Activated B cell treated with CpG ODN at 0.5 μM for 24 hours (primary cell): ENCODE results near the gene NOS1AP. TPM values are rescaled to one million over a fixed set of nuclear protein-coding genes. Genes with fewer than 3 reads are reported as not detected.

Experiments used
- ATAC-seq: fragments of 200-7000 bp; cut with Tn5 transposase; one replicate; pipeline ENCODE4 v1.10.0; 2021; ENCODE audit warnings: low read depth, mild to moderate bottlenecking, moderate library complexity
- CTCF ChIA-PET: fragments of 350-600 bp; sonication (Branson Sonifier 250); formaldehyde crosslinking; loops from one replicate; lab custom pipeline; 2021; ENCODE audit warnings: antibody characterized with exemption; lab: Charles Lee
- POLR2A ChIA-PET: fragments of 350-600 bp; sonication (Branson Sonifier 250); formaldehyde crosslinking; loops from one replicate; lab custom pipeline; 2021; ENCODE audit warnings: antibody characterized with exemption; lab: Charles Lee
- DNase-seq: peaks from one replicate; pipeline ENCODE4 v3.0.0; 2022
- H3K27ac Mint-ChIP-seq: one replicate; pipeline ENCODE4 v1.8.0; 2020; ENCODE audit warnings: mixed read lengths
- H3K27me3 Mint-ChIP-seq: one replicate; pipeline ENCODE4 v1.8.0; 2021; ENCODE audit warnings: mixed read lengths
- H3K36me3 Mint-ChIP-seq: one replicate; pipeline ENCODE4 v1.8.0; 2021; ENCODE audit warnings: low read depth, mixed read lengths
- H3K4me1 Mint-ChIP-seq: one replicate; pipeline ENCODE4 v1.8.0; 2021; ENCODE audit warnings: mixed read lengths
- H3K4me3 Mint-ChIP-seq: one replicate; pipeline ENCODE4 v1.8.0; 2020; ENCODE audit warnings: mild to moderate bottlenecking, mixed read lengths
- H3K9me3 Mint-ChIP-seq: one replicate; pipeline ENCODE4 v1.8.0; 2020; ENCODE audit warnings: mixed read lengths
- CTCF ChIP-seq: fragments of 200-600 bp; IDR thresholded peaks from one replicate; pipeline ENCODE4 v1.8.0; 2022; ENCODE audit warnings: antibody characterized with exemption, mild to moderate bottlenecking
- intact Hi-C: fragments of 100-400 bp; cut with micrococcal nuclease; formaldehyde crosslinking; loops from one replicate; pipeline ENCODE4 v1.15.1; 2024
- total RNA-seq: library from RNA; stranded (reverse); gene quantifications from 2 replicates; pipeline ENCODE4 v1.2.3, GENCODE V29; 2022

The NOS1AP gene
- total RNA-seq, 1 donor from 2014 or later: not detected

GRCh38 chr1:162193815-162194214 lies 124.3 kb downstream of the NOS1AP start:
- Mint-ChIP-seq H3K4me3 (no peak overlapping the region), H3K4me1 (no peaks in the 10 kb centered on the region), H3K27ac (no peak overlapping the region), H3K27me3 (peaks cover 18% of the 10 kb centered on the region), H3K36me3 (no peaks in the 10 kb centered on the region), H3K9me3 (no peaks in the 10 kb centered on the region)
- DNase-seq: no peak
- POLR2A ChIA-PET: no interaction called here
- intact Hi-C loops: no loop called here
- no peak for ATAC-seq
- CTCF ChIA-PET: no interaction called here
- no peak for TF ChIP-seq CTCF

- Mint-ChIP-seq H3K4me1 (no peaks in the 10 kb centered on the region), H3K27me3 (peaks cover 16% of the 10 kb centered on the region), H3K27ac (no peak overlapping the region), H3K36me3 (no peaks in the 10 kb centered on the region), H3K4me3 (no peak overlapping the region), H3K9me3 (no peaks in the 10 kb centered on the region)
- ATAC-seq (no peak), DNase-seq (no peak)
- no peak for TF ChIP-seq CTCF
- intact Hi-C loops: no loop called here
- POLR2A ChIA-PET: no interaction called here
- CTCF ChIA-PET: no interaction called here
Observed at GRCh38 chr1:162195567-162195966, 126.1 kb downstream of the NOS1AP start.

GRCh38 chr1:162196387-162196786 lies 126.9 kb downstream of the NOS1AP start:
- H3K9me3 Mint-ChIP-seq: no peaks in the 10 kb centered on the region
- intact Hi-C loops: no loop called here
- no peak overlapping the region for H3K4me3 Mint-ChIP-seq
- H3K36me3 Mint-ChIP-seq: no peaks in the 10 kb centered on the region
- no peak for TF ChIP-seq CTCF
- H3K27me3 Mint-ChIP-seq: peaks cover 14% of the 10 kb centered on the region
- no peak overlapping the region for H3K27ac Mint-ChIP-seq
- CTCF ChIA-PET: no interaction called here
- no peak for ATAC-seq
- DNase-seq: no peak
- no peaks in the 10 kb centered on the region for H3K4me1 Mint-ChIP-seq
- POLR2A ChIA-PET: no interaction called here

GRCh38 chr1:162197041-162197531 lies 127.6 kb downstream of the NOS1AP start:
- Mint-ChIP-seq H3K27ac (no peak overlapping the region), H3K27me3 (peaks cover 13% of the 10 kb centered on the region), H3K4me3 (no peak overlapping the region), H3K9me3 (no peaks in the 10 kb centered on the region), H3K36me3 (no peaks in the 10 kb centered on the region), H3K4me1 (no peaks in the 10 kb centered on the region)
- ChIA-PET CTCF (no interaction called here), POLR2A (no interaction called here)
- ATAC-seq (no peak), DNase-seq (no peak)
- intact Hi-C loops: no loop called here
- TF ChIP-seq CTCF: no peak

- H3K27ac Mint-ChIP-seq: no peak overlapping the region
- no peaks in the 10 kb centered on the region for H3K36me3 Mint-ChIP-seq
- H3K27me3 Mint-ChIP-seq: peaks cover 13% of the 10 kb centered on the region
- POLR2A ChIA-PET: no interaction called here
- no peaks in the 10 kb centered on the region for H3K4me1 Mint-ChIP-seq
- no peak overlapping the region for H3K4me3 Mint-ChIP-seq
- intact Hi-C loops: no loop called here
- DNase-seq: no peak
- no peak for ATAC-seq
- CTCF ChIA-PET: no interaction called here
- H3K9me3 Mint-ChIP-seq: no peaks in the 10 kb centered on the region
- TF ChIP-seq CTCF: no peak
Observed at GRCh38 chr1:162197615-162198421, 128.3 kb downstream of the NOS1AP start.
